DOHH2 (cell line): ENCODE measurements around the gene GAK.

ENCODE experiments used
- H3F3A ChIP-seq: fragments of 200-600 bp; sonication (generic), shearing (Covaris generic); 2 replicates; pipeline ENCODE4 v1.6.0; 2016; ENCODE audit warnings: antibody characterized with exemption, mild to moderate bottlenecking; ENCODE audit not compliant: control insufficient read depth, insufficient read depth
- H3K27ac ChIP-seq: fragments of 200-600 bp; sonication (generic); 2 replicates; pipeline ENCODE4 v1.5.1; 2014; ENCODE audit warnings: low read depth, mild to moderate bottlenecking, low read length, moderate library complexity
- H3K27me3 ChIP-seq: fragments of 200-600 bp; sonication (generic); 2 replicates; pipeline ENCODE4 v1.6.1; 2014; ENCODE audit warnings: mild to moderate bottlenecking, low read length, mixed read lengths; ENCODE audit not compliant: control insufficient read depth
- H3K36me3 ChIP-seq: fragments of 200-600 bp; sonication (generic); 2 replicates; pipeline ENCODE4 v1.6.1; 2014; ENCODE audit warnings: mild to moderate bottlenecking, low read length, moderate library complexity, mixed read lengths; ENCODE audit not compliant: control insufficient read depth
- H3K4me1 ChIP-seq: fragments of 200-600 bp; sonication (generic); 2 replicates; pipeline ENCODE4 v1.6.1; 2014; ENCODE audit warnings: mild to moderate bottlenecking, low read length, mixed read lengths; ENCODE audit not compliant: control insufficient read depth
- H3K4me2 ChIP-seq: fragments of 200-600 bp; sonication (generic); 2 replicates; pipeline ENCODE4 v1.6.0; 2014; ENCODE audit warnings: mild to moderate bottlenecking, low read length, moderate library complexity
- H3K4me3 ChIP-seq: fragments of 200-600 bp; sonication (generic); 2 replicates; pipeline ENCODE4 v1.5.1; 2014; ENCODE audit warnings: mild to moderate bottlenecking, low read length, mixed read lengths
- H3K79me2 ChIP-seq: fragments of 200-600 bp; sonication (generic); 2 replicates; pipeline ENCODE4 v1.6.1; 2014; ENCODE audit warnings: mild to moderate bottlenecking, low read length, mixed read lengths; ENCODE audit not compliant: control insufficient read depth
- H3K9me2 ChIP-seq: fragments of 200-600 bp; sonication (generic); replicated peaks from 2 replicates; pipeline ENCODE4 v1.6.1; 2014; ENCODE audit warnings: mild to moderate bottlenecking, low read length, mixed read lengths; ENCODE audit not compliant: control insufficient read depth
- H3K9me3 ChIP-seq: fragments of 200-600 bp; sonication (generic); 2 replicates; pipeline ENCODE4 v1.6.1; 2014; ENCODE audit warnings: antibody characterized with exemption, low read length, mixed read lengths; ENCODE audit not compliant: control insufficient read depth, insufficient read depth
- H4K20me1 ChIP-seq: fragments of 200-600 bp; sonication (generic); 2 replicates; pipeline ENCODE4 v1.6.0; 2014; ENCODE audit warnings: low read depth, mild to moderate bottlenecking, antibody characterized with exemption, low read length, moderate library complexity; ENCODE audit not compliant: control insufficient read depth, insufficient read depth
- EZH2phosphoT487 ChIP-seq: fragments of 200-600 bp; sonication (generic); IDR thresholded peaks from 2 replicates; pipeline ENCODE4 v1.6.1; 2017; ENCODE audit warnings: borderline replicate concordance, mild to moderate bottlenecking, antibody characterized with exemption, low read length, moderate library complexity, mixed read lengths
- TF ChIP-seq, protein P1 (sequence below): fragments of 200-600 bp; sonication (generic); IDR thresholded peaks from one replicate; pipeline ENCODE4 v1.5.1; 2014; ENCODE audit warnings: antibody characterized with exemption, mild to moderate bottlenecking, low read depth, low read length; ENCODE audit not compliant: poor library complexity, severe bottlenecking

The GAK gene

DNA sequence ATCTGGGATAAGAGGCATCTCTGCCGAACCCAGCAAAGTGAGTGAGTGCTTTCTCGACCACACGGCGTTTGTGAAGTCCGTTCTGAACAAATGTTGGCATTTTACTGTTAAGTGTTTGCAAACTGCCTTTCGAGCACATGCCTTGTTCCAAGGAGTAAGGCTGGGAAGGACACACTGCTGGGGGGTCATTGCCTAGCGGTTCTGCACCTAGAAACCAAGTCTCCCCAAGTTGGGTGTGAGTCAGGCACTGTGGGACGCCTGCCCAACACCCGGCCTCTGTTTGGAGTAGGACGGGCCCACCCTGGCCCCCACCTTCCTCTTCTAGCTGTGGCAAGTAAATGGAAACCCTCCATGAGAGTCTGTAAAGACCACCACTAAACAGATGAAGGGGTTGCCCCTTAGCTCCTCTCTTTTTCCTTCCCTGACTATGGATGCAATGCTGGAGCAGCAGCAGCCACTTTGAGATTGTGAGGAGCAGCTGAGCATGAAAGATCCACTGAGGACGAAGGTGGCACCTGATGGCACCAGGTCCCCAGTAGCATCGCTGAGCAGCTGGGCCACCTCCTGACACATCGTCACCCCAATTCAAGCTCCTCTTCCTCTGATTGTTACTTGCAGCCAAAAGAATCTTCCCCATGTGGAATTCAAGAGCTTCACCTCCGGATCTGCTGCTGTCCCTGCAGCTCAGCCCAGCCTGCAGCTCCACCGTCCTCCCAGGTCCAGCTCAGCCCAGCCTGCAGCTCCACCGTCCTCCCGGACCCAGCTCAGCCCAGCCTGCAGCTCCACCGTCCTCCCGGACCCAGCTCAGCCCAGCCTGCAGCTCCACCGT, 112.5 kb downstream of the GAK start:
- Histone ChIP-seq H3K9me3 (no peaks in the 10 kb centered on the region), H3K4me1 (peaks cover 11% of the 10 kb centered on the region), H3K27me3 (peaks cover 9% of the 10 kb centered on the region), H3K9me2 (no peaks in the 10 kb centered on the region), H3K27ac (no peak overlapping the region), H3K4me3 (no peak overlapping the region), H3K79me2 (no peaks in the 10 kb centered on the region), H3K36me3 (no peaks in the 10 kb centered on the region), H3K4me2 (no peak overlapping the region), H3F3A (0 out of 2 replicates have a peak, but pooled peaks cover 2% of the 10 kb centered on the region), H4K20me1 (no peaks in the 10 kb centered on the region)
- TF ChIP-seq, protein P1, sequence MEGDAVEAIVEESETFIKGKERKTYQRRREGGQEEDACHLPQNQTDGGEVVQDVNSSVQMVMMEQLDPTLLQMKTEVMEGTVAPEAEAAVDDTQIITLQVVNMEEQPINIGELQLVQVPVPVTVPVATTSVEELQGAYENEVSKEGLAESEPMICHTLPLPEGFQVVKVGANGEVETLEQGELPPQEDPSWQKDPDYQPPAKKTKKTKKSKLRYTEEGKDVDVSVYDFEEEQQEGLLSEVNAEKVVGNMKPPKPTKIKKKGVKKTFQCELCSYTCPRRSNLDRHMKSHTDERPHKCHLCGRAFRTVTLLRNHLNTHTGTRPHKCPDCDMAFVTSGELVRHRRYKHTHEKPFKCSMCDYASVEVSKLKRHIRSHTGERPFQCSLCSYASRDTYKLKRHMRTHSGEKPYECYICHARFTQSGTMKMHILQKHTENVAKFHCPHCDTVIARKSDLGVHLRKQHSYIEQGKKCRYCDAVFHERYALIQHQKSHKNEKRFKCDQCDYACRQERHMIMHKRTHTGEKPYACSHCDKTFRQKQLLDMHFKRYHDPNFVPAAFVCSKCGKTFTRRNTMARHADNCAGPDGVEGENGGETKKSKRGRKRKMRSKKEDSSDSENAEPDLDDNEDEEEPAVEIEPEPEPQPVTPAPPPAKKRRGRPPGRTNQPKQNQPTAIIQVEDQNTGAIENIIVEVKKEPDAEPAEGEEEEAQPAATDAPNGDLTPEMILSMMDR = no peak
- TF ChIP-seq EZH2phosphoT487 = no peak

DNA sequence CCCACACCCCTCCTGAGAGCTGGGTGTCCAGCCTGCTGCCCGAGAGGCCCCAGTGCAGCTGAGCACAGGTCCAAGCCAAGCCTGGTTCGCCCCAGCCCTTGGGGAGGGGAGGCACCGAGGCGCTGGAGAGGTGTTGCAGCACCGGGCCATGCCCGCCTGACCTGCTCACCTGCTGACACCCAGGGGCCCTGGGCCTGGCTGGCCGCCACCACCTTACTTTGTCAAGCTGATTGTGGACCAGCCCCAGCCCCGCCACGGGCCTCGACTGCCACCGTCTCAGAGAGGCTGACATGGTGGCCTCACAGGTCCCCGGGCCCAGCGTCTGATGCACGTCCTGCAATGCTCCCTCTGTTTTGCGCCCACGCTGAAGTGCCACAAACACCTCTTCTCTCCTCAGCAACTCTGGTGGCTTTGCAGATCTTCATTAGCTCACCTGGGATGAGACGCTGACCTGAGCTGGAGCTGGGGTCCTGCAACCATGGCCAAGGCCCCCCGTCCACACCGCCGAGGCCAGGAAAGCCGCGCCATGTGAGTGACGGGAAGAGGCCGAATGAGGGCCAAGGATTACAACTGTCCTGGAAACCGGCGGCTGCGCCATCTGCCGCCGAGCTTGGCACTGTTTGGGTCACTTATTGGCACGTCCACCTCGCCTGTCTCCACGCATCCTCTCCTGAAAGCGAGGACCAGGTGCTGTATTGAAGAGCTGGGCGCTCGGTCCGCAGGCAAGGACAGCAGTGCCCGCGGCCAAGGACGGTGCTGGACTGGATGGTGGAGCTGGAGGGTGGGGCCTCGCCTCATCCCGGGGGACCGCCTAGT, 113.8 kb downstream of the GAK start:
- Histone ChIP-seq H3K4me2 (no peak overlapping the region), H3K4me1 (peaks cover 11% of the 10 kb centered on the region), H3K27me3 (peaks cover 9% of the 10 kb centered on the region; the same call in 1 of the 2 replicates), H3K79me2 (no peaks in the 10 kb centered on the region), H4K20me1 (no peaks in the 10 kb centered on the region), H3K27ac (no peak overlapping the region), H3K9me2 (no peaks in the 10 kb centered on the region), H3K4me3 (no peak overlapping the region), H3F3A (0 out of 2 replicates have a peak, but pooled peaks cover 2% of the 10 kb centered on the region), H3K9me3 (no peaks in the 10 kb centered on the region), H3K36me3 (no peaks in the 10 kb centered on the region)
- TF ChIP-seq, protein P1 = no peak
- no peak for TF ChIP-seq EZH2phosphoT487

DNA sequence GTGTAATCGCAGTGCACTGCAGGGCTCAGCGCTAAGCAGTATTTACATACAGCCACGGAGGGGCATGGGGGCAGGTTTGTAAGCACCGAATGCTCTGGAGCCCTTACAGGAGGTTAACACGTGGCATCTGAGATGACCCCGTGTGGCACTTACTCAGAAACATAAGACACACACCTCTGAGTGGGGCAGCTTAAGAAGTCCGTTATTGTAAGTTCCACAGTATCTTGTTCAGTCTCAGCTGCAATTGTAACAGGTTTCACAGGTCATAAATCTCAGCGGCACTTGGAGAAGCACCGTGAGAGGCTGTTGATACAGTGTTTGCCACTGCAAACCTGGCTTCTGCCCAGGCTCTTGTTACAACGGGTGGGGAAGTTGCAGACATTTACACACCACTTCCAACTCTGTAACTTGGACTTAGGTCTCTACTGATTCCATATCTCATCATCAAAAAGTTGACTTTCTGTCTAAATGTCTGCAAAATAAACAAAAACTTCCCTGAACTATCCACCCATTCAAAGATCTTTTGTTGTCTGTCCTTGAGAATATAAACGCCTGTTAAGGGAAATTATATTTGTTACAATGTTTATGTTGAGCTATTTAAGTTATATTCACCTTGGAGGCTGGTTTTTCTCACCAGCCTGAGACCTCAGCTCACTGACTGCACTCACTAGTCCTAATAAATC, 116.5 kb downstream of the GAK start:
- Histone ChIP-seq H3K9me3 (no peaks in the 10 kb centered on the region), H3K27ac (no peak overlapping the region), H3K4me3 (no peak overlapping the region), H3K36me3 (no peaks in the 10 kb centered on the region), H3F3A (0 out of 2 replicates have a peak, but pooled peaks cover 2% of the 10 kb centered on the region), H3K27me3 (peaks cover 9% of the 10 kb centered on the region; the same call in 1 of the 2 replicates), H3K79me2 (no peaks in the 10 kb centered on the region), H3K4me2 (no peak overlapping the region), H4K20me1 (no peaks in the 10 kb centered on the region), H3K9me2 (no peaks in the 10 kb centered on the region), H3K4me1 (peaks cover 11% of the 10 kb centered on the region)
- TF ChIP-seq EZH2phosphoT487 = no peak
- TF ChIP-seq, protein P1 = no peak
